ENCODE measurements around the gene GATD1.
A peak's percentile ranks its signal among the peaks of the same experiment; 100 is the strongest.

DNA sequence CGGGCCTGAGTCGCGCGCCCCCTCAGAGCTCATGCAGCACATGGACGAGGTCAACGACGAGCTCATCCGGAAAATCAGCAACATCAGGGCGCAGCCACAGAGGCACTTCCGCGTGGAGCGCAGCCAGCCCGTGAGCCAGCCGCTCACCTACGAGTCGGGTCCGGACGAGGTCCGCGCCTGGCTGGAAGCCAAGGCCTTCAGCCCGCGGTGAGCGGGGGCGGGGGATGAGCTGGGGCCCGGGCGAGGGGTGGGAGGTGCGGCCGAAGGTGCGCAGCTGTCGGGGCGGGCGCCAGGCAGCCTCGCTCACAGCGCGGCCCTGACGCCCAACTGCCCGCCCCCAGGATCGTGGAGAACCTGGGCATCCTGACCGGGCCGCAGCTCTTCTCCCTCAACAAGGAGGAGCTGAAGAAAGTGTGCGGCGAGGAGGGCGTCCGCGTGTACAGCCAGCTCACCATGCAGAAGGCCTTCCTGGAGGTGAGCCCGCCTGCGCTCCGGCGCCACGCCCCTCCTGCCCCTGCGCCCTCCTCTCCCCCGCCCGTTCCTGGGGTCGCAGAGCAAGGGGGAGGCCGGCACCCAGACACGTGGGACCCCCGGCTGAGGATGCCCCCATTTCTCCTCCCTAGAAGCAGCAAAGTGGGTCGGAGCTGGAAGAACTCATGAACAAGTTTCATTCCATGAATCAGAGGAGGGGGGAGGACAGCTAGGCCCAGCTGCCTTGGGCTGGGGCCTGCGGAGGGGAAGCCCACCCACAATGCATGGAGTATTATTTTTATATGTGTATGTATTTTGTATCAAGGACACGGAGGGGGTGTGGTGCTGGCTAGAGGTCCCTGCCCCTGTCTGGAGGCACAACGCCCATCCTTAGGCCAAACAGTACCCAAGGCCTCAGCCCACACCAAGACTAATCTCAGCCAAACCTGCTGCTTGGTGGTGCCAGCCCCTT is 50.7 kb downstream of the GATD1 start:
- TF ChIP-seq EP300 (IDR thresholded peaks at IDR 0.05; ENCODE audit: low read depth) (no peak), POLR2AphosphoS5 (IDR thresholded peaks at IDR 0.05) (peak in 1 of 3 donors; percentile 23)
- TF ChIP-seq, protein P1, sequence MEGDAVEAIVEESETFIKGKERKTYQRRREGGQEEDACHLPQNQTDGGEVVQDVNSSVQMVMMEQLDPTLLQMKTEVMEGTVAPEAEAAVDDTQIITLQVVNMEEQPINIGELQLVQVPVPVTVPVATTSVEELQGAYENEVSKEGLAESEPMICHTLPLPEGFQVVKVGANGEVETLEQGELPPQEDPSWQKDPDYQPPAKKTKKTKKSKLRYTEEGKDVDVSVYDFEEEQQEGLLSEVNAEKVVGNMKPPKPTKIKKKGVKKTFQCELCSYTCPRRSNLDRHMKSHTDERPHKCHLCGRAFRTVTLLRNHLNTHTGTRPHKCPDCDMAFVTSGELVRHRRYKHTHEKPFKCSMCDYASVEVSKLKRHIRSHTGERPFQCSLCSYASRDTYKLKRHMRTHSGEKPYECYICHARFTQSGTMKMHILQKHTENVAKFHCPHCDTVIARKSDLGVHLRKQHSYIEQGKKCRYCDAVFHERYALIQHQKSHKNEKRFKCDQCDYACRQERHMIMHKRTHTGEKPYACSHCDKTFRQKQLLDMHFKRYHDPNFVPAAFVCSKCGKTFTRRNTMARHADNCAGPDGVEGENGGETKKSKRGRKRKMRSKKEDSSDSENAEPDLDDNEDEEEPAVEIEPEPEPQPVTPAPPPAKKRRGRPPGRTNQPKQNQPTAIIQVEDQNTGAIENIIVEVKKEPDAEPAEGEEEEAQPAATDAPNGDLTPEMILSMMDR (IDR thresholded peaks at IDR 0.05) = no peak
